Measurements from ENCODE around the gene EFCAB13.

DNA sequence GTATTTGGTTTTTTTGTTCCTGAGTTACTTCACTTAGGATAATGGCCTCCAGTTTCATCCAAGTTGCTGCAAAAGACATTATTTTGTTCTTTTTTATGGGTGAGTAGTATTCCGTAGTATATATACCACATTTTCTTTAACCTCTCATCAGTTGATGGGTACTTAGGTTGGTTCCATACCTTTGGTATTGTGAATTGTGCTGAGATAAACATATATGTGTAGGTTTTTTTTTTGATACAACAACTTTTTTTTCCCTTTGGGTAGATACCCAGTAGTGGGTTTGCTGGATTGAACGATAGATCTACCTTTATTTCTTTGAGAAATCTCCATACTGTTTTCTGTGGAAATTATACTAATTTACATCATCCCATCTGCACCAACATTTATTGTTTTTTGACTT, 6.8 kb downstream of the EFCAB13 start:
- TF ChIP-seq, protein P1, sequence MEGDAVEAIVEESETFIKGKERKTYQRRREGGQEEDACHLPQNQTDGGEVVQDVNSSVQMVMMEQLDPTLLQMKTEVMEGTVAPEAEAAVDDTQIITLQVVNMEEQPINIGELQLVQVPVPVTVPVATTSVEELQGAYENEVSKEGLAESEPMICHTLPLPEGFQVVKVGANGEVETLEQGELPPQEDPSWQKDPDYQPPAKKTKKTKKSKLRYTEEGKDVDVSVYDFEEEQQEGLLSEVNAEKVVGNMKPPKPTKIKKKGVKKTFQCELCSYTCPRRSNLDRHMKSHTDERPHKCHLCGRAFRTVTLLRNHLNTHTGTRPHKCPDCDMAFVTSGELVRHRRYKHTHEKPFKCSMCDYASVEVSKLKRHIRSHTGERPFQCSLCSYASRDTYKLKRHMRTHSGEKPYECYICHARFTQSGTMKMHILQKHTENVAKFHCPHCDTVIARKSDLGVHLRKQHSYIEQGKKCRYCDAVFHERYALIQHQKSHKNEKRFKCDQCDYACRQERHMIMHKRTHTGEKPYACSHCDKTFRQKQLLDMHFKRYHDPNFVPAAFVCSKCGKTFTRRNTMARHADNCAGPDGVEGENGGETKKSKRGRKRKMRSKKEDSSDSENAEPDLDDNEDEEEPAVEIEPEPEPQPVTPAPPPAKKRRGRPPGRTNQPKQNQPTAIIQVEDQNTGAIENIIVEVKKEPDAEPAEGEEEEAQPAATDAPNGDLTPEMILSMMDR (IDR thresholded peaks at IDR 0.05): no peak
- no peak for TF ChIP-seq POLR2A (IDR thresholded peaks at IDR 0.05)

Measured in right lobe of liver (tissue), 4 donors.